Inferior parietal cortex (tissue), 1 donor: ENCODE measurements around the gene C1QA.

ENCODE experiments used
- DNase-seq: peaks from one replicate; pipeline ENCODE4 v3.0.0-alpha.2; 2016; ENCODE audit errors: extremely low spot score

The C1QA gene

DNA sequence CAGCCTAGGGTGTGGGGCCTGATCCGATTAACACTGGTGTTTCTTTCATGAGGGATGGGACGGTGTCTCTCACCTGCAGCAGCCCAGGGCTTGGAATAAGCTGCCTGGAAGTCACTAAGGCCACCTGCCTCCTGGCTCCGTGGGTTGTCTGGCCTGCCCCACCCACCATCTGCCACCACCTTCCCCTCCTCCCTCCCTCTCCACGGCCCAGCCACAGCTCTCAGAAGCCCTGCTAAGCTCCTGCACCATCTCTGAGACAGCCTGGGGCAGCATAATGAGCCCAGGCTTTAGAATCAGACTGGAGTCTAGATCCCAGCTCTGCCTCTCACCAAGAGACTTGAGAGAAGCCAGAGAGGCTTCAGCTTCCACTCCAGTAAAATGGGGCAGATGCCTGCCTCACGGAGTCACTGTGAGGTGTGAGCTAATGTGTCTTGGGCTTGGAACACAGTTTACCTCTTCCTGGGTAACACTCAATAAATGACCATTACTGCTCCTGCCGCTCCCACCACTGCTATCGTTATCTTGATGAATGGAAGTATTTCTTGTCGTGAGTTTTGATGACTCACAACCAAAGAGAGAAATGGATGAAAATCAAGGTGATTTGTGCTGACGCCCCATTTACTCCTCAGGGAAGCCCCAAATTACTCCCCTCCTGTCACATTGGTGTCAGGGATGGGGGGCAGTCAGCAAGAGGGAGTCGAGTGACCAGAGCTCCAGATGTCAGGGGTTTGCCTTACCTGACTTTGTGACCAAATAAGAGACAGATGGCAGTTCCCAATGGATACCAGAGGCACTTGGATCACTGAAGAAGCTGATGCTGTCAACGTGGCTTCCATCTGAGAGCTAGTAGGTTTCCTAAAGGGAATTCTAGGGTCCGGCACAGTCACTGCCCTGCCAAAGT lies 23.5 kb upstream of the C1QA start:
- no peak for DNase-seq

DNA sequence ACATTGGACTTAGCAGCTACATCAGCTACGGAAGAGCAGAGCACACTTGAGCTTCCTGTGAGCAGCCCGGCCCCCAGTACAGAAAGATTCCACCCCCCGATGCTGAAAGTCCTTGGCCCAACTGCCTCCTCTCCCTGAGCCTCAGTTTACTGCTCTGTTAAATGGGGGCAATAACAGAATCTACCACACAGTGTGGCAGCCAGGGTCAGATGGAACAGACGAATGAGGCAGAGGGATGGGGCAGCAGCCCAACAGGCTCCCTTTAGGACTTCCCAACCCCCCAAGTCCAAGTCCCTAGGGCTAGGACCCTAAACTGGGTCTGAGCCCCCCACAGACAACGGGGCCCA lies 22.9 kb upstream of the C1QA start:
- no peak for DNase-seq

DNA sequence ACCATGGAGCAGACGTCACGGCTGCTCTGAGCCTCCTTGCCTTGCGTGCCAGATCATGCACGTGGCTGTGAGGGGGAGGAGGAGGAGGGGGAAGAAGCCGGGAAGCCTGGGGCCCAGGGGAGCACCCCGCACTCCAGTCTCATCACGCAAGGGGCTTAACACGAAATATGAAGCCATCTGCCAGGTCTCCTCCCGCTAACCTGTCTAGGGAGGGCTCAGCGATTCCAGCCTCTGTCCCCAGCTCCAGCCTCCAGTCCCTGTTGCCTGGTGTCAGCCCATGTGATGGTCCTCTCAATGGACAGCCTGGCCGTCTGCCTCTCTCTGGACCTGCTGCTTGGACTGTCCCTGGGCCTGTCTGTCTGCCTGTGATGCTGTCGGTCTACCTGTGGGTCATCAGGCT lies 22.5 kb upstream of the C1QA start:
- DNase-seq: no peak

DNA sequence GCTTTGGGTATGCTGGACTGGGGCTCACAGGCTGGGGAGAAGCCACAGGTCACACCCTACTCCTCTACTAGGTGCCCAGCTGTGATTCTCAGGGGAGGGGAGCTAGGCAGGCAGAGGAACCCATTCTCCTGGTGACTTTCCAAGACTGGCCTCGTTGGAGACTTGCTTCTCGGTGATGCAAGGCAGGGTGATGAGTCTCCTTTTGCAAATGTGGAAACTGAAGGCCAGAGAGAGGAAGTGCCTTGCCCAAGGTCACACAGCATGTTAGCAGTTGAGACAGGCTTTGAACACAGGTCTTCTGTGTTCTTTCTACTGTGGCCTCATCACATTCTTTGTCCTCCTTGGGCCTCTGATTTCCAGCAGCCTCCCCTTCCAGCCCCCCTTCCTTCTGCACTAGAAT lies 20.5 kb upstream of the C1QA start:
- DNase-seq: no peak

DNA sequence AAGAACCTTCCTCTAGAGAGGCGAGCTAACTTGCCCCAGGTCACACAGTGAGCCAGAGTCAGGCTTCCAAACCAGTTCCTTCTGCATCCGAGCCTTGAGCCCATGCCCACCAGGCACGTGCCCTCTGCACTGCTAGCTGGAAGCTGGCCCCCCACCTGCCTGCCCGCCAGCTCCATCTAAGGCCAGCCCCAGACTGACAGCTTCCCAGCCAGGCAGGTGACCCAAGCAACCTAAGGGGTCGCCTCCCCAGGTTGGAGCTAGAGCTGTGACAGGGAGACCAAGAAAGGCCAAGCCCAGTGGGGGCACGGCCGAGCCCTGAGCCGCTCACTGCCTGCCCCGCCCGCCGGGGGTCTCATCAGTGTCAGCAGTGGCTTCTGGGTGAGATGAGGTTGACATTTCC lies 19.9 kb upstream of the C1QA start:
- no peak for DNase-seq

DNA sequence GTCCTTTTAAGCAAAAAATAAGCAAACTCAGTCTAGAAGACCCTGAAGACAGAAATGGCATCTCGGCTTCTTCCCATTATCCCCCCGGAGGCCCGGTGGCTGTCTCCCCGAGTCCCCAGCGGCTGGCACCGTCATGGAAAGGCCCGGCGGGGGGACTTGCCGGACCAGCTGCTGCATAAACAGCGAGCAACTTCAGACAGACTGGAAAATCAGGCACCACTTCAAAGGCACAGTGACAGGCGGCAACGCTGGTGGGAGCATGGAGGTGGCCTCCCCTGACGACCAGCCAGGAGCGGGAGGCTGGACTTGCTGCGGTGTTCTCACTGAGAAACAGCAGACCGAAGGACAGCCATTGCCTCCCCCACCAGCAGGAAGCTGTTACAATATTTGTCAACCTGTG lies 18.4 kb upstream of the C1QA start:
- DNase-seq: no peak

DNA sequence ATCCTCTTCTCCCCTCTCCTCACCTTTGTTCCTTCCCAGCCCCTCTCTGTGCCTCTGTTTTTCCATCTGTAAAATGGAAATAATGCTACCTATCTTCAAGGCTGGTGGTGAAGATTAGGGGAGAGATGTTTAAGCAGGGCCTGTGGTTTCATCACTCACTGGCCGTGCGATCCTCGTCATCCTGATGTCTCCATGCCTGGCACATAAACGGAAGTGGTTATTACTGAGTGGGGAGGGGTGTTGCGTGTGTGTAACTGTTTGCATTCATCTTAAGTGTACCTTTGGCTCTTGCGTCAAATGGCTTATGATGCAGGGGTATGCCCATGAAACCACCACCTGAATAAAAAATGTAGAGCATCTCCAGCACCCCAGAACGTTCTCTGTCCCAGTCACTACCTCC lies 17.2 kb upstream of the C1QA start:
- no peak for DNase-seq

DNA sequence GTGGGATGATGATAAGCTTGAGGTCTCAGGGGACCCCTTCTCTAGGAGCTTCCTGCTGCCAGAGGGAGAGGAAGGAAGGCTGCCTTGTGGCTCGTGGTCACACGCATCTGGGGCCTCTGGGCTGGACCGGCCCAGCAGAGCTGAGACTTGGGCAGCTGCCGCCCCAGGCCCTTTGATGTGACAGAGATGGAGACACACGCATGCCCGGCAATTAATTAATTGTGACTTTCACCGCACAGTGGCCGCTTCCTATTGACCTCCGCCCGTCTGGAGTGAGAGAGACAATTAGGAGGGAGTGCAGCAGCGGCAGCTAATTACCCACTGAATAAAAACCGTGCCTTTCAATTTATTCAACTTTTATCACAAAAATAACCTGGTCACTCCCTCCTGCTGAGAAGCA lies 16.6 kb upstream of the C1QA start:
- DNase-seq: no peak

DNA sequence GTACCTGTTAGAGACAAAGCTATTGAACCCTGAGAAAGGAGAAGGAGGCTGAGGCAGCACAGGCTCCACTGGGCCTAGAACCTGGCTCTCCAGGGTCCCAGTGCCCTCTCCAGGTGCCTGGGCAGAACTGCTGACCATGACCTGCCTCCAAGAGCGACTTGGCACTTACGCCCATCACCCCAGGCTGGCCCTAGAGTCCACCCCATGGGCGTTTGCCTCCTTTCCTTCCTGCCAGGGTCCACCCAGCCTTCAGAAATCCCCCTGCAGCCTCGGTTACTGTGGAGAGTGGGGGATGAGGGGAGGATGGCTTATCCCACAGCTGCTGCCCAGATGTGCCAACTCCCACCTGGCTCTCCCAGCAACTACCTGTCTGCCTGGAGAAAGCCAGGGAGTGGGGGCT lies 14.7 kb upstream of the C1QA start:
- DNase-seq: no peak

DNA sequence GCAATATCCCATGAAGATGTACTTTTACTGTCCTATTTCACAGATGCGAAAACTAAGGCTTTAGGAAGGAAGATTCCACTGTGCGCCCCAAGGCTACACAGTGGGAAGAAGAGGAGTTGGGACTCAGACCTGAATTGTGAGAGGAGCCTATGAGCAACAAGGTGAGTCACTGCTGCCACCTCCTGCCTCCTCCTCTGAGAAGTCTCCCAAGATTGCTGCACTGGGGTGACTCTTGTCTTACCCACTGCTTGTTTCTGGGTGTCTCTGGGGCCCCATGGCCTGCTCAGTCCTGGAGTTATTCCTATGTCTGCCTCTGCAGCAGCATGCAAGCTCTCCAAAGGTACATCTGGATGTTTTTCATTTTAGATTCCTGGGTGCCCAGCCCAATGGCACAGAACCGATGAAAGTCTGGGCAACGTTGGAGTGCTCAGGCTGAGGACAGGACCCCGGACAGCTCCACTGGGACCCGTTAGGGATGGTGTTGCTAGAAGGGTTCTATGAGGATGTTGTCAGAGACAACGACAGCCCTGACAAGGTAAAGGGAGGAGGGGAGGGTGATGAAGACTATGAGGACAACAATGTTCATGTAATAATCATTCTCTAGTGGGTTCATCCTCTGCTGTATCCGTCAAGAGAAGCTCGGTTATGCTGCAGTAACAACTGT lies 11.0 kb upstream of the C1QA start:
- DNase-seq: no peak

DNA sequence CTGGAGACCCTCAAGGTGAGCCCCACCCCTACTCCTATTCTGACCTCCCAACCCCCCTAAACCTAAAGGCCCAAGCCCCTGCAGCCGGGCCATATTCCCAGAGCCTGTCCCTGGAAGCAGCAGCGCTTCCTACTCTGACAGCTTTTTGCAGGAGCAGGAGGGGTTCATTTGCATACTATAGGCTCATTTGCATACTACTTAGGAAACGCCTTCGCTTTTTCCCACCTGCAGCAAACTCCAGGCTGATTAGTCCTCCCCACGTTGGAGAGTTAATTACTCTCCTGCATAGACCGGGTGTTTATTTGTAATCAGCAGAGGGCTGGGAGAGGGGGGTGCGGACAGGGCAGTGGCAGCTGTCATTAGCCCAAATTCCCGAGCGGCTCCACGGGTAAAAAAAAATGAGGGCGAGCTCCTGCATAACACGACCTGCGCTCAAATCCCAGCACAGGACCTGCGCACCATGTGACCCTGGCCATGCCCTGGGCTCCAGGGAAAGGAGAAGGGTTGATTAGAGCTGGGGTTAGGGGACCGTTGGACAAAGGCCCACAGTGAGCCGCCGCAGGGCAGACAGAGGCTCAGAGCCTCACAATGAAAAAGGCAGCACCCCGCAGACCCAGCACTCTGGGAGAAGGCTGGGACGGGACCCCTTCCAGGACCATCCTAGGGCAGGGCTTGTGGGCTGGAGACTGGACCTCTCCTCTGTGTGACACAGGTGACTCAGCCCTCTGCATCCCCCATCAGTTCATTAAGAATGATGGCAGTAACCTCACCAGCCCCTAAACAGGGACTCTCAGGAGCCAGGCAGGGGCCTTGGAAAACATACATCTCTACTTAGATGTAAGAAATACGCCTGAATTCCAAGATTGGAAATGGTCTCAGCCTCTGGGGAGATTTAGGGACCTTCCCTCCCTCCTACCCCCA lies 9.9 kb upstream of the C1QA start:
- no peak for DNase-seq

DNA sequence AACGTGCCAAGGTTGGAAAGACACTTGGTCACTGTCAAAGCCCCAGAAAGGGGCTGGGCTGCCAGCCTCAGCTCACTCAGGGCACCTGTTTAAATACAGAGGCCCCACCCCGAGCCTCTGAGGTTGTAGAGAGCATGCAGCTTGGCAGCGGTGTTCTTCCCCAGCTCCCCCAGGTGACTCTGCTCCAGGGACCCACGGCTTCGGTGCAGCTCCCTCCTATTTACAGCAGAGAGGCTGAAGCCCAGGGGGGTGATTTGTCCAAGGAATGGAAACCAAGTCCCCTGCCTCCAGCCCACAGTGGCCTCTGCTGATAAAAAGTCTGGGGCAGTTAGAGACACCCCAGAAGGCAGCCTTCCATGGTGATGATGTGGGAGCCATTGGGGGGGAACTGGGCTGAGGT lies 9.1 kb upstream of the C1QA start:
- DNase-seq: no peak

DNA sequence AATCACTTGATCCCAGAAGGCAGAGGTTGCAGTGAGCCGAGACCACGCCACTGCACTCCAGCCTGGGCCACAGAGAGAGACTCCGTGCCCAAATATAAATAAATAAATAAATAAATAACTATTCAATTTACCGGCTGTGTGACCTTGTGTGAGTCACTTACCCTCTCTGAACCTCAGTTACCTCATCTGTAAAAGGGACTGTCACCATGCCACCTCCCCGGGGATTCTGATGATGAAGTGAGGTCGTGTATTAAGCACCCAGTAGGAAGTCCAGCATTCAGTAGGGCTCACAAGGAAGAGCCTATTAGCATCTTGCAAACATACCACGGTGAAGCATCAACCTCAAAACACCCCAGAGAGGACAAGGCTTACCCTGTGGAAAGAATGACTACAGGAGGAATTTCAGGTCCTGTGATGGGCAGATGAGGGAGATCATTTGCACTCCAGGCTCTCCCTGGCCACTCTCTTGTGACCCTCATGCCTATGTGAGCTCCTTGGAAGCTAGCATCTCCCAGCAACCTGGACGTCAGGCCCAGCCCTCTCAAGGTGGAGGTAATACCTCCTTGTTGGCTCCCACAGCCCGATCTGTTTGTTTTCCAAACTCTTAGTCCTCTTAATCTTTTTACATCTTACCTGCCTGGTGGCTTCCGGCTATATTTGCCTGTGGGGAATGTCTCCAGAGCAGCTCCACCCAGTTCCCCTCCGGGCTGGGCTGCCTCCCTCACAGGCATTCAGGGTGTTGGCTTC lies 7.6 kb upstream of the C1QA start:
- DNase-seq: no peak

DNA sequence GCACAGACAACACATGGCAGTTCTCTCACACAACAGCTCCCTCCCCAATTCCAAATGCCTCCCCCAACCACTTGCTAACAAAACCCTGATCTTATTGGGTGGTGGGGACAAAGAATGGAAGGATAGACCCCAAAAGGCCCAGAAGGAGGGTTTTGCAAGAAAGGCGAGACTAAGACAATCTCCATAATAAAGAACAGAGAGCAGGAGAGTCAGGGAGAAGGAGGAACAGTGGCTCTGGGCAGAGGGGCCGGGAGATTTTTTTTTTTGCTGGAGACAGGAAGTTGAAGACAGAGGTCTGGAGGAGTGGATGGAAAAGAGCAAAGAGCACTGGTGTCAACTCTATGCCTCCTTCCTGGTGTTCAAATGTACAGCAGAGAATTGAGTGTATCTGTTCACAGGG lies 6.5 kb upstream of the C1QA start:
- DNase-seq: no peak

DNA sequence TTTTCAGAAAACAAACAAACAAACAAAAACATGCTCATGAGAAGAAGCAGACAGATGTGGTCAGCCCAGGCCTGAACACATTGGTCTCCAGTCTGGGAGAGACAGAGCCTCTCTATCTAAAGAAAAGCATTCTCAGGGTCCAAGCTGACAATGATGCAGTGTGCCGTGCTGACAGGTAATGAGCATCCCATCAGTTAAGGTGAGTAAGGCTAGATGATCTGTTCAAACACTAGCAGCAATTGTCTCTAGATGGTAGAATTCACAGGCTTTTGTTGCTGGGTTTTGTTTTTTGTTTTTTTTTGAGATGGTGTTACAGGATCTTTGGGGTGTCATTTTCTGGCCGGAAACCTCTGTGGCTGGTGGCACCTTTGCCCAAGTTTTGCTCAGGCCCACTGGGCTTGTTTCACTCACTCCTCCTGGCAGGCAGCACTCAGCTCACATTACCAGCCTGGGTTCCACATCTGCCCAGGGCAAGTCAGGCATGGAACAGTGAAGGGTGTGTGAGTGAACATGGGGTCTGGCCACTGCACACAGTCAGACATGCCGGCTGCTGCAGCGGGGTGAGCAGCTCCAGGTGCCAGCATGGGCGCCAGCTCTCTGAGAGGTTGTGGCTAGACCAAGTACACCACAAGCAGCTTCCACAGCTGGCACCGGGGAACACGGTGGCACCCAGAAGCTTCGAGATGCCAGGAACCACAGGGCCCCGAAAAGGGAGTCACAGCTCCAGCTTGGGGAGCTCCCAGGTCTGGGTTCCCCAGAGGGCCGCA lies 2.5 kb upstream of the C1QA start:
- DNase-seq: no peak

DNA sequence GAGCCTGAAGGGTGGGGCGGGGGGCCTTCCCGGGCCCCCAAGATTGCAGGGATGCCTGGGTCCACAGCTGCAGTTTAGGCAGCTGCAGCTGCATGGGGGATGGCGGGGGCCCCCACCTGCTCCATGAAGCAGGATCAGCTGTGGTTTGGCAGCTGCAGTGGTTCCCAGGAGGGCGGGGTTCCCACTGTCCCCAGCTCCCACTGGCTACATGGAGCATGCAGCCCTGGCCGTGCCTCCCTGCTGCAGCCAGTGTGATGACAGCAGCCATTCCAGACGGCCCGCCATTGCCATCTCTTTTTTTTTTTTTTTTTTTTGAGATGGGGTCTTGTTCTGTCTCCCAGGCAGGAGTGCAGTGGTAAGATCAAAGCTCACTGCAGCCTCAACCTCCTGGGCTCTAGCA lies 992 bp upstream of the C1QA start:
- DNase-seq: no peak

DNA sequence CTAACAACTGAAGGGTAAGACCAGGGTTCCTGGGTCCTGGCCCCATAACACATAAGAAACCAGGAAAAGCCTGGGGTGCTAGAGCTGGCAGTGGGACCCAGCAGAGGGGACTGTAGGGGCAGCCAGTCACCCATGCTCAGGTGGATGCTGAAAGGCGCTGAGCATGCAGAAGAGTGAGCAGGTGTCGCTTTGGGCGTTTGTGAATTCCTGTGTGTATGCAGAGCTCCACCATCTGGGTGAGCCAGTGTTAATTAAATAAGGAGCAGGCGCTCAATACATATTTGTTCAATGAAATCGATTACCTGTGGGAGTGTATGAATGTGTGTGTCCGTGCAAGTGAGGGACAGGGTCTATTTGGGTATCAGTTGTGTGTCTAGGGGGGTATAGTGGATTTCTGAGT lies 499 bp downstream of the C1QA start:
- DNase-seq: no peak

DNA sequence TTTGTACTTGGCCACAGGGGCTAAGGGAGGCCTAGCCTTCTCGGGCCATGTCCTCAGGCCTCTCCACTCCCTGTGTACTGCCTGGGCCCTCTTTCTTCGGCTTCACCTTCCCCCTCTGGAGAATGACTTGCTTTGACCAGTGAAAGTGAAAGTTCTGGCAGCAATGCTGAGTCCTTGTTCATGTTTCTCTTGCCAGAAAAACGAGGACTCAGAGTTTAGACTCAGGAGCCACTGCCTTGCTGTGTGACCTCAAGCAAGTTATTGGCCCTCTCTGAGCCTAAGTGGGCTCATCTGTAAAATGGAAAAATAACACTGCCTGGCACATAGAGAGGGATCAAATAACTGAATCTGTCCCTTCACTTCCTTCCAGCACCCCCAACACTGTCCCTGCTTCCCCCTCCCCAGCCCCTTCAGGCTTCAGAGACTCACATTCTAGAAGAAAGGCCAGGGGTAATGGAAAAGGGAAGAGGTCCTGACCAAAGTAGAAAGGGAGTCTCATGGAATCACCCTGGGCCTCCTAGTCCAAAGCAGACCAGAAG lies 1.5 kb downstream of the C1QA start:
- no peak for DNase-seq

DNA sequence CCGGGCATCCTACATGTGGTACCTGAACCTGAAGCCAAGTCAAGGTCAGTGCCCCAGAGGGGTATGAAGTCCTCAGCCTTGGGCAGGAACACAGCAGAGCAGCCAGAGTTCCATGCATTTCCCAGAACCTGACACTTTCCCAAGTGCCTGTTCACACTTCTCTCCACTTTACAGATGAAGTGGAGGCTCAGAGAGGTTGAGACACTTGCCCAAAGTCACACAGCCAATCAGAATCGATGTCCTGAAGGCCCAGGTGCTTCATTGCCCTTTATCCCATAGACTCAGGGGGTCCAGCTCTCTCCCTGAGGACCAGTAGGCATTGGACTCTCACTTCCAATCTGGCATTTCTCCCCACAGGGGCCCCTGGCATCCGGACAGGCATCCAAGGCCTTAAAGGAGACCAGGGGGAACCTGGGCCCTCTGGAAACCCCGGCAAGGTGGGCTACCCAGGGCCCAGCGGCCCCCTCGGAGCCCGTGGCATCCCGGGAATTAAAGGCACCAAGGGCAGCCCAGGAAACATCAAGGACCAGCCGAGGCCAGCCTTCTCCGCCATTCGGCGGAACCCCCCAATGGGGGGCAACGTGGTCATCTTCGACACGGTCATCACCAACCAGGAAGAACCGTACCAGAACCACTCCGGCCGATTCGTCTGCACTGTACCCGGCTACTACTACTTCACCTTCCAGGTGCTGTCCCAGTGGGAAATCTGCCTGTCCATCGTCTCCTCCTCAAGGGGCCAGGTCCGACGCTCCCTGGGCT lies 2.2 kb downstream of the C1QA start:
- DNase-seq: no peak

DNA sequence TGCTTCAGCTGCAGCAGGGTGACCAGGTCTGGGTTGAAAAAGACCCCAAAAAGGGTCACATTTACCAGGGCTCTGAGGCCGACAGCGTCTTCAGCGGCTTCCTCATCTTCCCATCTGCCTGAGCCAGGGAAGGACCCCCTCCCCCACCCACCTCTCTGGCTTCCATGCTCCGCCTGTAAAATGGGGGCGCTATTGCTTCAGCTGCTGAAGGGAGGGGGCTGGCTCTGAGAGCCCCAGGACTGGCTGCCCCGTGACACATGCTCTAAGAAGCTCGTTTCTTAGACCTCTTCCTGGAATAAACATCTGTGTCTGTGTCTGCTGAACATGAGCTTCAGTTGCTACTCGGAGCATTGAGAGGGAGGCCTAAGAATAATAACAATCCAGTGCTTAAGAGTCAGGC lies 2.9 kb downstream of the C1QA start:
- no peak for DNase-seq
